ENCODE data around the gene TOR1AIP1. TPM values are rescaled to one million over a fixed set of nuclear protein-coding genes. Genes with fewer than 3 reads are reported as not detected.
A peak's percentile ranks its signal among the peaks of the same experiment; 100 is the strongest.
"Not testable (repeated sequence)": the region's sequence is repeated elsewhere in the genome, so short reads cannot be mapped to it uniquely, and the experiment has no call there.

The TOR1AIP1 gene
- polyA plus RNA-seq, 4 donors: 44.7 to 67.4 (median 57.7) TPM

DNA sequence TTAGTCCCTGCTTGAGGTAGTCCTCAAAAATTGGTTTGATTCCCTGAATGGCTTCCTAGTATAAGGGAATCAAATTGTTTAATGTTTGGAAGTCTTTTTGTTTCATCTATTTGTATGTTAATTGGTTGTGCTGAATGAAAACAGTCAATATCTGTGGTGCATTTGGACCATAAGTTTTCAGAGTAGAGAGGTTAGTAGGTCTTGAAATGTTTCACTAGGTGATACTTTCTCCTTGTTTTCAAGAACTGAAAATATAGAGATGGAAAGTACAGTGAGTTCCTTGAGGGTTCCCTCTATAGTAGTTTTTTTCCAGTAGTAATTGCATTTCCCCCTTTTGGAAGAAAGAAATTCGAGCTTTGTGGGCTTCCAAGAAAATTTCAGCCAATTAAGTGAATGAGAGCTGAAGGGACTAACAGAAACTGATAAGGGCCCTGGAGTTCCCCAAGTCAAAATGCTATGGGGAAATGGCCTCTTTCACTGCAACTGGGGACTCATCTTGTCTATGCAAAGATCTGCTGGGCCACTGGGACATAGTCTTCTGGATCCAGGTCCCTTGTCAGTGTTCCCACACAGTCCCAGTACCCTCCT lies 53.9 kb downstream of the TOR1AIP1 start:
- DNase-seq (ENCODE audit: low read depth in 4 of 4, low spot score in 3 of 4): no peak

GRCh38 chr1:179937668-179938254 lies 55.7 kb downstream of the TOR1AIP1 start:
- no peak for DNase-seq (ENCODE audit: low read depth in 4 of 4, low spot score in 3 of 4)

DNA sequence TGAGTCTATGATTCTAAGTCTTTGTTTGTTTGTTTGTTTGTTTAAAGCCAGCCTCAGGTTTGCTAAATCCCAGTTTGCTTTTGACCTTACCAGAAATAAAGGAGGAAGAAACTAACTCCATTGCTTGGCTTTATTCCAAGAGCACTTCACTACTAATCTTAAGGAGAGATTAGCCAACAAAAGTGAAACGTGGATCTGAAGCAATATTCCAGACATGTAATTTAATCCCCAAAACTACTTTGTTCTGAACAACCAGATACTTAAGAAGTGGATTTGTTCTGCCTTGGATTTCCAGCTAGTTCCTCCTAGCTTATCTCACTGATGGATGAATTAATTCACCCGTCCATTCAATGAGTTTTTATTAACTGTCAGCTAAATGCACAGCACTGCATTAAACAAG lies 56.7 kb downstream of the TOR1AIP1 start:
- DNase-seq (ENCODE audit: low read depth in 4 of 4, low spot score in 3 of 4): no peak

- DNase-seq (ENCODE audit: low read depth in 4 of 4, low spot score in 3 of 4): no peak
Measured at GRCh38 chr1:179939941-179940340, 57.9 kb downstream of the TOR1AIP1 start.

DNA sequence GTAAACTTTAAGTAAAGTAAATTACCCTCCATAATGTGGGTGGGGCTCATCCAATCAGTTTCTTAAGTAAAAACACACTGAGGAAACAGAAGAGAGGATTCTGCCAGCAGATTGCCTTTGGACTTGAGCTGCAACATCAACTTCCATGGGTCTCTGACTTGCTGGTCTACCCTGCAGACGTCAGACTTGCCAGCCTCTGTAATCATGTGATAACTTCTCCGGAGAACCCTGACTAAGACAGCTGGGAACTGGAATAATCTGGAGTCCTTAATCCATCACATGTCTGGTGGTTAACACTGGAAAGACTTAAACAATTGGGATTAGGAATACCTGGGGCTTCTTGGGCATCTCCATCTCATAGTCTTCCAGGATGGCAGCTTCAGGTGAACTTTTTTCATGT lies 59.4 kb downstream of the TOR1AIP1 start:
- no peak for DNase-seq (ENCODE audit: low read depth in 4 of 4, low spot score in 3 of 4)

DNA sequence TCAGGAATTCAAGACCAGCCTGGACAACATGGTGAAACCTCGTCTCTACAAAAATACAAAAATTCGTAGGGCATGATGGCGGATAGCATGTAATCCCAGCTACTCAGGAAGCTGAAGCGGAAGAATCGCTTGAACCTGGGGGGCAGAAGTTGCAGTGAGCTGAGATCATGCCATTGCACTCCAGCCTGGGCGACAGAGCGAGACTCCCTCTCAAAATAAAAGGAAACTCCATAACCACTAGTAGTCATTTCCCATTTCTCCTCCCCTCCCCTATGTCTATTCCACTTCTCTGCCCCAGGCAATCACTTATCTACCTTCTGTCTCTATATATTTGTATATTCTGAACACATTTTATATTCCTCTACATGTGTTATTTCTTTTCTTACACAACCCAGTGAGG lies 68.6 kb downstream of the TOR1AIP1 start:
- DNase-seq (ENCODE audit: low read depth in 4 of 4, low spot score in 3 of 4): no peak

DNA sequence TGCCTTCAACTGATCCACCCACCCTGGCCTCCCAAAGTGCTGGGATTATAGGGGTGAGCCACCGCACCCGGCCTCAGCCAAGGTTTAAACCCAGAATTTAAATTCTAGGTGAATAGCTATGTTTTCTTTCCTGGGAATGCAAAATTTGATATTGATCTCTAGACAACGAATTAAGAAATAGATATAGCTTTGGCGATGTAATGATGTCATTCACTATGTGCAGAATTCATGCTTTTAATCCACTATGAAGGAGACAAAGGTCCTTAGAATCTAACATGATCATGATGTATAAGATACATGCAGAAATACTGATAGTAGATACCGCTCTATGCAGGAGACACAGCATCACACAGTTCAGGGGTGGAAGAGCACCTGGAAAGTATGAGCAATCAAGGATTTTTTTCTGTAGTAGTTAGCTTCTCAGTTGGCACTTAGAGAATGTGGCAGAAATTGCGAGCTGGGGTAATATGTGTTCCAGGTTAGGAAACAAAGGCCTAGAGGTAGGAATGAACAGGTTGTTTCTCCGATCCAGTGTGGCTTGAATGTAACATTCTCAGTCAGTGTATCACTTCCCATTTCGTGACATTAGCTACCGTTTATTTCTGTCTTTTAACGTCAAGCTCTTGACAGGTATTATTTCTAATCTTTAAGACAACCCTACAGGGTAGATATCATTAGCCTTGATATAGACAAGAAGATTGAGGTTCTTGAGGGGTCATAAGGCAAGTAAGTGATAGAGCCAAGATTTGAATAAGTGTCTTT lies 69.5 kb downstream of the TOR1AIP1 start:
- DNase-seq (ENCODE audit: low read depth in 4 of 4, low spot score in 3 of 4): no peak

- DNase-seq (ENCODE audit: low read depth in 4 of 4, low spot score in 3 of 4): no peak
Measured at GRCh38 chr1:179952186-179952585, 70.1 kb downstream of the TOR1AIP1 start.

DNA sequence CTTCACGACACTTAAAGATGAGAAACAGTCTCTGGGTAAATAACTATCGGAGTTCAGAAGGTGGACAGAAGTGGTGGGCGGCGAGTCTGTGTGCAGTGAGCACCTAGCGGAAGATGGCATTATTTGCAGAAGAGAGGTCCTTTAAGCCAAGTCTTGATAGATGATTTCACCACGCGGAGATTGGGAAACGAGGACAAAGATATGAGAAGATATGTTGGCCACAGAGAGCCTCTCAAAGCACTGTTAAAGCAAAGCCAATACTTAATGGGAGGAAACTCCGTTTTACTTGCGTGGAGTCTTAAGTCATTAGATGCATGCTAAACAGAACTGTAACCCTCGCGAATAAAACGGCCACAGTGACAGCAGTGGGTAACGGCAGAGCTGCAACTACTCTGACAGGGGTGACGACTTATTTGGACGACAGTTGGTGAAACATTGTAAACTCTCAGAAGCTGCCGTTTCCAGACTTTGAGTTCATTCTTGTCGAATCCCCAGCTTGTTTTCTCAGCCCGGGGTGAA lies 71.9 kb downstream of the TOR1AIP1 start:
- DNase-seq (ENCODE audit: low read depth in 4 of 4, low spot score in 3 of 4): no peak

DNA sequence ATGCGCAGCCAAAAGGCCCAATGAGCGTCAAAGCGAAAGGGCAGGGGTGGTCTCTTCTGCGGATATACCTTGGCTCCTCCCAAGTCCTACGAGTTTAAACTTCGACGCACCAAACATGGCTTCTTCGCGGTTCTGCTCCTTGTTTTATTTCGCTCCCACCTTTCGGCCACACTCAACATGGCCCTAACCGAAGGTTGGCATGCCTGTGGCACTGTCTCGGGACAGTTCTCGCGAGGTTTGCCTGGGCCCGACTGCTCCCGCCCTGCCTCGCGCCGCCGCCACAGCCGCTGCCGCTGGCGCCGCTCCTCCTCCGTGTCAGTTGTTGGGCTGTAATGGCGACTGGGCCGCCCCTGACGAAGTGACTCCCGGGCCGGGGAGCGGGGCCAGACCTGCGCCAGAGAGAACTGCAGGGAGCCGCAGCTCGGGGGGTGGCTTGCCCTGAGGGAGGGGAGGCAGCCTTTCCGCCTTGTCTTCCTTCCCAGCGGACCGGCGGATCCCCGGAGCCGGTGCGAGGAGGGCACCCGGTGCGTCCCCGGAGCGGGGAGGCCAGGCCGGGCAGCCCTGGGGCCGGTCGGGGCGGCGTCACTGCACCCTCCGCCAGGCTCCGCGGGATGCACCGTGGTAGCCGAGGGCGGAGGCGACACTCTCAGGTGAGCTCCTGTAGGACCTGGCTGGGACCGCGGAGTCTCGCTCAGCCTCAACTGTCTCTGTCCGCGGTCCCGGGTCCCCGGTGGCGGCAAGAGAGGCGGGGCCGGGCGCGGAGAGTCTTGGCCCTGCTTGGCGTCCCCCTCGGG lies 72.6 kb downstream of the TOR1AIP1 start, which contains the start of gene CEP350:
TSS of gene CEP350 (plus strand) at position 318 of the 794 bp plus-strand sequence. CDS start 31,372 bp downstream, outside the sequence.
- DNase-seq (ENCODE audit: low read depth in 4 of 4, low spot score in 3 of 4): peak; percentile 97 to 98 (median 98)

GRCh38 chr1:179955287-179955680 lies 73.2 kb downstream of the TOR1AIP1 start:
- DNase-seq (ENCODE audit: low read depth in 4 of 4, low spot score in 3 of 4): peak in 2 of 4 donors; percentile 12 to 22

DNA sequence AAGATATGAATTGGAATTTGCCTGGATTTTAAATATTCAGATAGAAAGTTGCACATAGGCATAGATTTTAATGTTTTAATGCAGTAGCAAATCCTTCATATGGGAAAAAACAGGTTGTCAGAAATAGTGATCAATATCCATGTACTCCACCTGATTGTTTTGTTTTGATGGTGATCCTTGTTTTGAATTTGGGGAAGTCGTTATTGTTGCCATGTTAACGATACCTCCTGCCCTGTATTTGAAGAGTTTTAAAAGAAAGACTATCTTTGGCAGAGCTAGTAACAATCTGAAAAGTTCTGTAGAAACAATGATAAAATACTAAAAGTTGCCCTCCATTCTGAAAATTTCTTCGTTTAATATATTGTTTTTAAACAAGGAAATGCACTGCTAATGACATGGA lies 73.6 kb downstream of the TOR1AIP1 start:
- no peak for DNase-seq (ENCODE audit: low read depth in 4 of 4, low spot score in 3 of 4)

DNA sequence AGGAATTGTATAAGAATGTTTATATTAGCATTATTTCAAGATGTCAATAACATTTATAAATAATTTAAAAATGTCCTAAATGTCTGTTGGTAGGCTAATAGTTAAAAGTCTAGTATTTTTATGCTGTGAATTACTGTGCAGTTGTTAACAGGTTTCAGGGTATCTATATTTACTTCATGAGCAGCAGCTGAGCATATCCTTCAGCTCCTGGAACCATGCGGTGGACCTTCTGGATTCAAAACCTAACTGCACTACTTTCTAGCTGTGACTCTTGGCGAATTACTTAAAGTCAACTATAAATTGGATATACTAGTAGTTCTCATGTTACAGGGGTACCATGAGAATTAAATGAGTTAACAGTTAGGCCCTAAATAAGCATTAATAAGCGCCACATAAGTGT lies 76.3 kb downstream of the TOR1AIP1 start:
- DNase-seq (ENCODE audit: low read depth in 4 of 4, low spot score in 3 of 4): no peak

- DNase-seq (ENCODE audit: low read depth in 4 of 4, low spot score in 3 of 4): not testable (repeated sequence)
Measured at GRCh38 chr1:179962168-179962567, 80.1 kb downstream of the TOR1AIP1 start.

DNA sequence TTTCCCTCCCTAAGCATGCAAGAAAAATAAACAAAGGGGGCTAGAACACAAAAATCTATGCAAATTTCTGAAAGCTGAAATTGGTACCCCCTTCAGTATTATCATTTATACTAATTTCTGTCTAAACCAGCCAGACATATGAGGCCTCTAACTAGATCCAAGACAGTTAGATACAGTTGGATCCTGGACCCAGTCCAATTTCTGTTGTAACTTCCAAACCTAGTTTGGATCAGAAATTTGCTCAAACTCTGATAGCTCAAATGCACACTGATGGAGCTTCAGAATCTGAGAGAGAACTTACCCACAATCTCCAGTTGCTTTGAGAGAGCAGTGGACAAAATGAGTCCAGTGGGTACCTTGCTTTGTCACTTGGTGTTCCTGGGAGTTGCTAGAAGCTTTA lies 84.5 kb downstream of the TOR1AIP1 start:
- DNase-seq (ENCODE audit: low read depth in 4 of 4, low spot score in 3 of 4): no peak

DNA sequence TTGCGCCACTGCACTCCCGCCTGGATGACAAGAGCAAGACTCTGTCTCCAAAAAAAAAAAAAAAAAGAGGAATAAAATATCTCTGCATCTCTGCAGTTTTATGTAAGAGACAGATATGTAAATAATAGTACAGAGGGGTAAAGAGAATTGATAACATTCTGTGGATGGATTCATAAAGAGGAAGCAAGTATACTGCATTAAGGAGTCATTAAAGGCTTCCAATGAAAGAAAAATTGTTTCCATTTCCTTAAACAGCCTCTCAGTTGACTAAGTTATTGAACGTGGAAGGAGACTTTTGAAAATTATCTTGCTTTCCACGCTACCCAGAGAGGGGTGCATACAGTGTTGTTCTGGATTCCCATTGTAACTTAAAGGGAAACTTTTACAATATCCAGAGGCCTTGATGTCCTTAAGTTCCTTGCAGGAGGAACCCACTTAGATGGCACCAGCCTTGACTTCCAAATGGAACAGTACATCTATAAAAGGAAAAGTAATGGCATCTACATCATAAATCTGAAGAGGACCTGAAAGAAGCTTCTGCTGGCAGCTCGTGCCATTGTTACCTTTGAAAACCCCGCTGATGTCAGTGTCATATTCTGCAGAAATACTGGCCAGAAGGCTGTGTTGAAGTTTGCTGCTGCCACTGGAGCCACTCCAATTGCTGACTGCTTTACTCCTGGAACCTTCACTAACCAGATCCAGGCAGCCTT lies 86.4 kb downstream of the TOR1AIP1 start:
- no peak for DNase-seq (ENCODE audit: low read depth in 4 of 4, low spot score in 3 of 4)

DNA sequence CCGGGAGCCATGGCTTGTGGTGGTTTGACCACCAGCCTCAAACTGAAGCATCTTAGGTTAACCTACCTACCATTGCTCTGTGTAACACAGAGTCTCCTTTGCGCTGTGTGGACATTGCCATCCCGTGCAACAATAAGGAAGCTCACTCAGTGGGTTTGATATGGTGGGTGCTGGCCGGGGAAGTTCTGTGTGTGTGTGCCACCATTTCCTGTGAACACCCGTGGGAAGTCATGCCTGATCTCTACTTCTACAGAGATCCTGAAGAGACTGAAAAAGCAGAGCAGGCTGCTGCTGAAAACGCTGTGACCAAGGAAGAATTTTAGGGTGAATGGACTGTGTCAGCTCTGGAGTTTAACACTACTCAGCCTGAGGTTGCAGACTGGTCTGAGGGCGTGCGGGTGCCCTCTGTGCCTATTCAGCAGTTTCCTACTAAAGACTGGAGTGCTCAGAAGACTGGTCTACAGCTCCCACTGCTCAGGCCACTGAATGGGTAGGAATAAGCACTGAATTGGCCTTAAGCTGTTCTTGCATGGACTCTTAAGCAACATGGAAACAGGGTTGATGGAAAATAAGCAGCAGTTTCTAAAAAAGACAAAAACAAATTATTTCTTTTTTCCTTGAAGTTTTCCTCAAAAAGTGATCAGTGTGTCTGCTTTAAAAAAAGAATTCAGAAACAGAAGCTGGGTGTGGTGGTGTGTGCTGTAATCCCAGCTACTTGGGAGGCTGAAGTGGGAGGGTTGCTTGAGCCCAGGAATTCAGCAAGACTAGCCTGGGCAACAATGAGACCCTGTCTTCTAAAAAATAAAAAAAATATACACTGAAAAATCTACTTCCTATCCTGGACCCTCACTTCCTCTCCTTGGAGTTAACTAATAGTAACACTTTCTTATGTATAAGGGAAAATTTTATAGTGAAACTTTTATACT lies 87.2 kb downstream of the TOR1AIP1 start:
- no peak for DNase-seq (ENCODE audit: low read depth in 4 of 4, low spot score in 3 of 4)

All from left renal pelvis (tissue), 4 donors.